BJ (cell line): Measurements from ENCODE around the gene PDE6A. TPM values are rescaled to one million over a fixed set of nuclear protein-coding genes. Genes with fewer than 3 reads are reported as not detected.

ENCODE experiments used
- CTCF ChIA-PET: fragments of 350-600 bp; formaldehyde crosslinking; extraction: SDS; loops from one replicate; lab custom pipeline; 2021; ENCODE audit warnings: antibody characterized with exemption, inconsistent platforms; lab: Yijun Ruan, JAX
- POLR2A ChIA-PET: fragments of 300-600 bp; sonication (Branson Sonifier 250); formaldehyde crosslinking; extraction: SDS; loops from one replicate; lab custom pipeline; 2021; ENCODE audit warnings: antibody characterized with exemption; lab: Charles Lee
- DNase-seq: peaks from one replicate; pipeline ENCODE4 v3.0.0-alpha.2; 2011; ENCODE audit warnings: low read depth
- H3K27me3 ChIP-seq: 2 replicates; pipeline ENCODE4 v1.6.0; 2011; ENCODE audit warnings: low read length; ENCODE audit not compliant: control insufficient read depth, insufficient read depth
- H3K36me3 ChIP-seq: 2 replicates; pipeline ENCODE4 v1.5.1; 2011; ENCODE audit warnings: low read length; ENCODE audit not compliant: control insufficient read depth, insufficient read depth
- H3K4me3 ChIP-seq: 2 replicates; pipeline ENCODE4 v1.5.1; 2011; ENCODE audit warnings: low read depth, mild to moderate bottlenecking, control low read depth, low read length
- CTCF ChIP-seq: IDR thresholded peaks from 2 replicates; pipeline ENCODE4 v1.5.1; 2011; ENCODE audit warnings: low read depth, mild to moderate bottlenecking, control low read depth, inconsistent platforms, low read length, moderate library complexity; ENCODE audit not compliant: insufficient read depth
- polyA plus RNA-seq: library from polyadenylated mRNA; depleted of rRNA; stranded (reverse); fragments of >200 nt; gene quantifications from 2 replicates; pipeline ENCODE4 v1.2.3, GENCODE V29; 2011

PDE6A gene
- polyA plus RNA-seq, 1 experiment = not detected

GRCh38 chr5:149834246-149834855, 110.2 kb downstream of the PDE6A start:
- POLR2A ChIA-PET = interaction anchor here (0.6 kb wide), 1 partner anchor 380 kb away, joined by 3 read pairs; no protein-coding TSS in a partner anchor
- Histone ChIP-seq H3K36me3 (no peaks in the 10 kb centered on the region), H3K4me3 (no peak overlapping the region), H3K27me3 (peaks cover 1% of the 10 kb centered on the region; the same call in 1 of the 2 replicates)
- DNase-seq = peak; percentile 41
- CTCF ChIA-PET = interaction anchor here (0.6 to 18.7 kb wide), 43 partner anchors 8 to 602 kb away, joined by 3 to 363 read pairs (median 4); partner anchors contain the start of gene SLC26A2
- TF ChIP-seq CTCF = peak; percentile 83

- H3K27me3 ChIP-seq = peaks cover 1% of the 10 kb centered on the region; the same call in 1 of the 2 replicates
- H3K36me3 ChIP-seq = no peaks in the 10 kb centered on the region
- POLR2A ChIA-PET = no interaction called here
- DNase-seq = no peak
- CTCF ChIA-PET = interaction anchor here (1.0 to 18.7 kb wide), 20 partner anchors 9 to 390 kb away, joined by 3 to 363 read pairs (median 5); partner anchors contain the start of gene SLC26A2
- TF ChIP-seq CTCF = no peak
- H3K4me3 ChIP-seq = no peak overlapping the region
These were observed 111.3 kb downstream of the PDE6A start for GRCh38 chr5:149833116-149833827.

- no peaks in the 10 kb centered on the region for H3K36me3 ChIP-seq
- peaks cover 1% of the 10 kb centered on the region; the same call in 1 of the 2 replicates for H3K27me3 ChIP-seq
- POLR2A ChIA-PET = no interaction called here
- TF ChIP-seq CTCF = no peak
- no peak overlapping the region for H3K4me3 ChIP-seq
- CTCF ChIA-PET = interaction anchor here (1.2 to 18.7 kb wide), 10 partner anchors 19 to 386 kb away, joined by 3 to 363 read pairs (median 10); partner anchors contain the start of gene SLC26A2
- no peak for DNase-seq
These were observed 112.0 kb downstream of the PDE6A start for GRCh38 chr5:149832636-149833035.

- ChIA-PET CTCF (interaction anchor here (0.6 to 18.7 kb wide), 10 partner anchors 8 to 383 kb away, joined by 3 to 363 read pairs (median 6); partner anchors contain the start of gene SLC26A2), POLR2A (no interaction called here)
These were observed 113.1 kb downstream of the PDE6A start for GRCh38 chr5:149831492-149831891.

More at GRCh38 chr5:149831492-149831891, 113.1 kb downstream of the PDE6A start:
- Histone ChIP-seq H3K27me3 (peaks cover 1% of the 10 kb centered on the region; the same call in 1 of the 2 replicates), H3K36me3 (no peaks in the 10 kb centered on the region), H3K4me3 (no peak overlapping the region)
- DNase-seq = no peak
- TF ChIP-seq CTCF = no peak
